Measurements from ENCODE around the gene FBLN1. TPM values are rescaled to one million over a fixed set of nuclear protein-coding genes. Genes with fewer than 3 reads are reported as not detected.

Gene FBLN1
- total and polyA plus RNA-seq, 2 donors (not counting 1 experiment from before 2014, with no cell fraction given): not detected

- Histone ChIP-seq H4K20me1 (ENCODE audit: control insufficient read depth, insufficient read depth, low read length, poor library complexity, severe bottlenecking) (no peaks in the 10 kb centered on the region), H3K4me3 (ENCODE audit: control extremely low read depth in 1 of 5, extremely low read depth in 1 of 5, insufficient read depth in 1 of 5, low read depth in 2 of 5, low read length in 4 of 5) (no peak overlapping the region), H3K4me2 (replicated peaks; ENCODE audit: low read depth, low read length, poor library complexity, severe bottlenecking) (no peak overlapping the region), H3K9ac (ENCODE audit: low read length) (no peak overlapping the region), H3K9me3 (ENCODE audit: control extremely low read depth in 1 of 3, control insufficient read depth in 2 of 3, insufficient read depth in 1 of 3, low read length in 2 of 3) (peaks cover 2 to 17% (median 10%) of the 10 kb centered on the region in 3 donors), H2AFZ (ENCODE audit: insufficient read depth, low read depth, low read length, poor library complexity, severe bottlenecking) (no peak overlapping the region), H3K36me3 (replicated peaks in 1 of 2; ENCODE audit: control extremely low read depth in 1 of 2, control insufficient read depth in 1 of 2, extremely low read depth in 1 of 2, insufficient read depth in 2 of 2, low read length in 1 of 2) (no peaks in the 10 kb centered on the region), H3K27me3 (replicated peaks in 1 of 4; ENCODE audit: control extremely low read depth in 1 of 4, control insufficient read depth in 3 of 4, insufficient read depth in 4 of 4, low read length in 3 of 4) (peaks cover 0 to 29% (median 7%) of the 10 kb centered on the region in 4 experiments), H3K4me1 (ENCODE audit: control insufficient read depth in 2 of 2, insufficient read depth in 2 of 2, low read length in 2 of 2) (peaks cover 3% of the 10 kb centered on the region in 2 donors), H3K79me2 (ENCODE audit: control insufficient read depth, insufficient read depth, low read length) (no peaks in the 10 kb centered on the region), H3K27ac (ENCODE audit: low read length in 2 of 2) (no peak overlapping the region)
- Mint-ChIP-seq H3K27ac (no peak overlapping the region), H3K27me3 (peaks cover 20% of the 10 kb centered on the region), H3K4me3 (no peak overlapping the region), H3K9me3 (ENCODE audit: insufficient read depth) (peaks cover 3% of the 10 kb centered on the region), H3K4me1 (no peaks in the 10 kb centered on the region)
- intact Hi-C loops (cut with micrococcal nuclease): loop anchor here (5.0 kb wide), 1 partner anchor 318 kb away; no protein-coding TSS in a partner anchor
- CTCF ChIA-PET: interaction anchor here (0.7 kb wide), 1 partner anchor 403 kb away, joined by 3 read pairs; no protein-coding TSS in a partner anchor
- POLR2A ChIA-PET: no interaction called here
- ATAC-seq (ENCODE audit: low read depth) (no peak), DNase-seq (no peak)
- TF ChIP-seq, protein P1, sequence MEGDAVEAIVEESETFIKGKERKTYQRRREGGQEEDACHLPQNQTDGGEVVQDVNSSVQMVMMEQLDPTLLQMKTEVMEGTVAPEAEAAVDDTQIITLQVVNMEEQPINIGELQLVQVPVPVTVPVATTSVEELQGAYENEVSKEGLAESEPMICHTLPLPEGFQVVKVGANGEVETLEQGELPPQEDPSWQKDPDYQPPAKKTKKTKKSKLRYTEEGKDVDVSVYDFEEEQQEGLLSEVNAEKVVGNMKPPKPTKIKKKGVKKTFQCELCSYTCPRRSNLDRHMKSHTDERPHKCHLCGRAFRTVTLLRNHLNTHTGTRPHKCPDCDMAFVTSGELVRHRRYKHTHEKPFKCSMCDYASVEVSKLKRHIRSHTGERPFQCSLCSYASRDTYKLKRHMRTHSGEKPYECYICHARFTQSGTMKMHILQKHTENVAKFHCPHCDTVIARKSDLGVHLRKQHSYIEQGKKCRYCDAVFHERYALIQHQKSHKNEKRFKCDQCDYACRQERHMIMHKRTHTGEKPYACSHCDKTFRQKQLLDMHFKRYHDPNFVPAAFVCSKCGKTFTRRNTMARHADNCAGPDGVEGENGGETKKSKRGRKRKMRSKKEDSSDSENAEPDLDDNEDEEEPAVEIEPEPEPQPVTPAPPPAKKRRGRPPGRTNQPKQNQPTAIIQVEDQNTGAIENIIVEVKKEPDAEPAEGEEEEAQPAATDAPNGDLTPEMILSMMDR (IDR thresholded peaks at IDR 0.05): no peak
- no peak for TF ChIP-seq EZH2 (IDR thresholded peaks at IDR 0.05; ENCODE audit: borderline replicate concordance, insufficient read depth, low read depth, low read length, poor library complexity, severe bottlenecking)
- WGBS (ENCODE audit: insufficient coverage): 98% methylated on average over 7 of the region's 7 CpGs
Measured at GRCh38 chr22:45575173-45575572, 72.5 kb downstream of the FBLN1 start.

- H3K27me3 Mint-ChIP-seq: peaks cover 20% of the 10 kb centered on the region
- ATAC-seq (ENCODE audit: low read depth) (no peak), DNase-seq (no peak)
- H3K27ac Mint-ChIP-seq: no peak overlapping the region
- peaks cover 0 to 29% (median 7%) of the 10 kb centered on the region in 4 experiments for H3K27me3 ChIP-seq (replicated peaks in 1 of 4; ENCODE audit: control extremely low read depth in 1 of 4, control insufficient read depth in 3 of 4, insufficient read depth in 4 of 4, low read length in 3 of 4)
- POLR2A ChIA-PET: no interaction called here
- no peak overlapping the region for H3K4me3 Mint-ChIP-seq
- intact Hi-C loops (cut with micrococcal nuclease): loop anchor here (5.0 kb wide), 1 partner anchor 318 kb away; no protein-coding TSS in a partner anchor
- H3K9ac ChIP-seq (ENCODE audit: low read length): no peak overlapping the region
- no peak overlapping the region for H3K4me2 ChIP-seq (replicated peaks; ENCODE audit: low read depth, low read length, poor library complexity, severe bottlenecking)
- H4K20me1 ChIP-seq (ENCODE audit: control insufficient read depth, insufficient read depth, low read length, poor library complexity, severe bottlenecking): no peaks in the 10 kb centered on the region
- no peaks in the 10 kb centered on the region for H3K79me2 ChIP-seq (ENCODE audit: control insufficient read depth, insufficient read depth, low read length)
- no peaks in the 10 kb centered on the region for H3K4me1 Mint-ChIP-seq
- no peak overlapping the region for H3K27ac ChIP-seq (ENCODE audit: low read length in 2 of 2)
- no peak for TF ChIP-seq EZH2 (IDR thresholded peaks at IDR 0.05; ENCODE audit: borderline replicate concordance, insufficient read depth, low read depth, low read length, poor library complexity, severe bottlenecking)
- TF ChIP-seq, protein P1 (IDR thresholded peaks at IDR 0.05): no peak
- H3K36me3 ChIP-seq (replicated peaks in 1 of 2; ENCODE audit: control extremely low read depth in 1 of 2, control insufficient read depth in 1 of 2, extremely low read depth in 1 of 2, insufficient read depth in 2 of 2, low read length in 1 of 2): no peaks in the 10 kb centered on the region
- H3K4me3 ChIP-seq (ENCODE audit: control extremely low read depth in 1 of 5, extremely low read depth in 1 of 5, insufficient read depth in 1 of 5, low read depth in 2 of 5, low read length in 4 of 5): no peak overlapping the region
- H3K9me3 ChIP-seq (ENCODE audit: control extremely low read depth in 1 of 3, control insufficient read depth in 2 of 3, insufficient read depth in 1 of 3, low read length in 2 of 3): peaks cover 2 to 16% (median 10%) of the 10 kb centered on the region in 3 donors
- peaks cover 3% of the 10 kb centered on the region for H3K9me3 Mint-ChIP-seq (ENCODE audit: insufficient read depth)
- H2AFZ ChIP-seq (ENCODE audit: insufficient read depth, low read depth, low read length, poor library complexity, severe bottlenecking): no peak overlapping the region
- 82% methylated on average over 14 of the region's 18 CpGs for WGBS (ENCODE audit: insufficient coverage)
- CTCF ChIA-PET: no interaction called here
- peaks cover 3% of the 10 kb centered on the region in 2 donors for H3K4me1 ChIP-seq (ENCODE audit: control insufficient read depth in 2 of 2, insufficient read depth in 2 of 2, low read length in 2 of 2)
Measured at GRCh38 chr22:45575607-45576272, 73.1 kb downstream of the FBLN1 start.

Data from B cell (primary cell).